Right lobe of liver (tissue), 4 donors: ENCODE measurements around the gene MRPS6.

Source experiments
- POLR2A ChIP-seq: fragments of 450-650 bp; IDR thresholded peaks from one replicate; pipeline ENCODE4 v1.6.1; 2017; ENCODE audit warnings: antibody characterized with exemption, mild to moderate bottlenecking
- TF ChIP-seq, protein P1 (sequence below), 4 donors: fragments of 200-600 bp in 3 of 4; fragments of 450-650 bp in 1 of 4; IDR thresholded peaks; one replicate each; pipeline versions ENCODE4 v1.5.1 to v1.8.0; 2016 to 2022; ENCODE audit warnings: antibody characterized with exemption in 4 of 4, mild to moderate bottlenecking in 2 of 4
- donor health status: DM: no; HTN: no; CAD: no.
- donor health status: DM: no; HTN: no; CAD: no.
- donor health status: DM: no; HTN: yes; CAD: no.

- TF ChIP-seq, protein P1, sequence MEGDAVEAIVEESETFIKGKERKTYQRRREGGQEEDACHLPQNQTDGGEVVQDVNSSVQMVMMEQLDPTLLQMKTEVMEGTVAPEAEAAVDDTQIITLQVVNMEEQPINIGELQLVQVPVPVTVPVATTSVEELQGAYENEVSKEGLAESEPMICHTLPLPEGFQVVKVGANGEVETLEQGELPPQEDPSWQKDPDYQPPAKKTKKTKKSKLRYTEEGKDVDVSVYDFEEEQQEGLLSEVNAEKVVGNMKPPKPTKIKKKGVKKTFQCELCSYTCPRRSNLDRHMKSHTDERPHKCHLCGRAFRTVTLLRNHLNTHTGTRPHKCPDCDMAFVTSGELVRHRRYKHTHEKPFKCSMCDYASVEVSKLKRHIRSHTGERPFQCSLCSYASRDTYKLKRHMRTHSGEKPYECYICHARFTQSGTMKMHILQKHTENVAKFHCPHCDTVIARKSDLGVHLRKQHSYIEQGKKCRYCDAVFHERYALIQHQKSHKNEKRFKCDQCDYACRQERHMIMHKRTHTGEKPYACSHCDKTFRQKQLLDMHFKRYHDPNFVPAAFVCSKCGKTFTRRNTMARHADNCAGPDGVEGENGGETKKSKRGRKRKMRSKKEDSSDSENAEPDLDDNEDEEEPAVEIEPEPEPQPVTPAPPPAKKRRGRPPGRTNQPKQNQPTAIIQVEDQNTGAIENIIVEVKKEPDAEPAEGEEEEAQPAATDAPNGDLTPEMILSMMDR (IDR thresholded peaks at IDR 0.05) = no peak
- no peak for TF ChIP-seq POLR2A
These were observed 19.1 kb upstream of the MRPS6 start for GRCh38 chr21:34054259-34054658.
